Fibroblast of skin of left quadriceps (primary cell): Measurements from ENCODE around the gene GALM.
"Not testable (repeated sequence)": the region's sequence is repeated elsewhere in the genome, so short reads cannot be mapped to it uniquely, and the experiment has no call there.

Source experiments
- DNase-seq, 2 experiments: peaks; one replicate each; pipeline ENCODE4 v3.0.0-alpha.2; 2013; ENCODE audit warnings: low read depth in 2 of 2

Gene GALM

DNA sequence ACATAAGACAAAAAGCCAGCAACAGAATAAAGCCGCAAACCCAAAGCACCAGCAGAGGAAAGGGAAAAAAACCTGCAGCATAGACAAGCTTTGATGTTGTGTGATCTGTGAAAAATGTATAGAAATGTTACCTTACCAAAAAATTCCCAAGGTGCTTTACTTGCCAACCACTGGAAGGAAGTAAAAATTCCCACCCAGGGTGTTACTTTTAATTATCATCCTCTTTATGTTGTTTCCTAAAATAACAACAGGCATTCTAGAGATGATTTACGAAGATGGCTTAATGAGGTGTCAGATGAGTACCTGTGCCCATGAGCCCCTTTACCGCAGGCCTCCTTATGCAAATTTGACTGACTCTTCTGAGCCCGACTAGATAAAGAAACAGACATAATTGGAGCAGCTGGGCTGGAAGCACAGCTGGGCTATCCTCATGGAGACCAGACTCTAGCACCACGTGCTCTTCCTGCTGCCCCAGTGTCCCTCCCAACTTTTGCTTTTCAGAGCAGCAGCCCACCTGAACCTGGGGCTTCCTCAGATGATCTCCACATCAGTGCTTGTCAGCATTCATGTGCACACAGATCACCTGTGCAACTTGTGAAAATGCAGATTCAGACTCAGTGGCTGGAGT lies 43.8 kb downstream of the GALM start:
- DNase-seq: no peak

DNA sequence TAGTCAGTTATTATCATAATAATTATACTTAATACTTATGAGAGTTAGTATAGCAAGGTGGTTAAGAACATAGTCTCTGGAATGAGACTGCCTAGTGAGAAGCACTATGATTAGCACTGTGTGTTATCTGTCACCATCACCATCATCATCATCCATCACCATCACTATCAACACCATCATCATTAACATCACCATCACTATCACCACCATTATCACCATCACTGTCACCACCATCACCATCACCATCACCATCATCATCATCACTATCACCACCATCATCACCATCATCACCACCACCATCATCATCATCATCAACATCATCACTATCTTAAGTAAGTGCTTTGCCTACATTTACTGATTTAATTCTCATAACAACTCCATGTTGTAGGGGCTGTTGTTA lies 45.6 kb downstream of the GALM start:
- DNase-seq: no peak

DNA sequence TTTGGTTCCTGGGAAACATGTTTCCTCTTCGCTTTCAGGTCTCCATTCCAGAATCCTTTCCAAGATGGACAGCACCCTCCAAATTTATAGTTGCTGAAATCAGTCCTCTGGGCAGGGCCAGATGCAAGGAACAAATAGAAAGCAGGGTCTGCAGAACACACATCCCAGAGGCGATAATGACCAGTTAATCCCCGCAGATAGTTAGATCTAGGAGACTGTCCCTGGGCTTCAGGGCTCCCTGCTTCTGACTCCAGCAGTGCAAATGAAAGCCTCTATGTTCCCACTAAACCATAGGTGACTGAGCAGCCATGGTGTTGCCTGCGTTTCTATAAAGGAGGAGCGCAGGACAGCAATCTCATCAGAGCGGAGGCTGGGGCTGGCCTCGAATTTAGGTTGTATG lies 46.5 kb downstream of the GALM start:
- DNase-seq: no peak

GRCh38 chr2:38712871-38713270 lies 47.0 kb downstream of the GALM start:
- no peak for DNase-seq

GRCh38 chr2:38713338-38713737 lies 47.4 kb downstream of the GALM start:
- DNase-seq: no peak

- not testable (repeated sequence) for DNase-seq
Observed at GRCh38 chr2:38714941-38715340, 49.0 kb downstream of the GALM start.

GRCh38 chr2:38716185-38716584 lies 50.3 kb downstream of the GALM start:
- peak; percentile 65 to 72 for DNase-seq

DNA sequence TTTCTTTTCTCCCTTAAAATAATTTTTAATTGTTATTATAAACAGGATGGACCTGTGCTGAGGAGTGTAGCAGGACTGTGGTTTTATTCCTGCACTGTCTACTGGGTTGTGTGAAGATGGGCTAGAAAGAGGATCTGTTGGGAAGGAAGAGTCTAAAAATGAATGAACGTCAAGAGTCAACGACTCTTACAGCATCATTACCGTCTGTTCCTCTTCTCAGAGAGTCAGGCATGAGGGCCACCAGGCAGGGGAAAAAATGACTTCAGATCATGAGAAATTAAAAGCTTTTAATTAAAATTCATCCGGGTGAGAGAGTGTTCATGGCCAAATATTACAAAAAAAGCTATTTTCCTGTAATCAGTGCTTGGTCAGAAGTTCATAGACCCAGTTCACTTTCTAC lies 52.7 kb downstream of the GALM start:
- no peak for DNase-seq

GRCh38 chr2:38719706-38720105 lies 53.8 kb downstream of the GALM start:
- DNase-seq: no peak

DNA sequence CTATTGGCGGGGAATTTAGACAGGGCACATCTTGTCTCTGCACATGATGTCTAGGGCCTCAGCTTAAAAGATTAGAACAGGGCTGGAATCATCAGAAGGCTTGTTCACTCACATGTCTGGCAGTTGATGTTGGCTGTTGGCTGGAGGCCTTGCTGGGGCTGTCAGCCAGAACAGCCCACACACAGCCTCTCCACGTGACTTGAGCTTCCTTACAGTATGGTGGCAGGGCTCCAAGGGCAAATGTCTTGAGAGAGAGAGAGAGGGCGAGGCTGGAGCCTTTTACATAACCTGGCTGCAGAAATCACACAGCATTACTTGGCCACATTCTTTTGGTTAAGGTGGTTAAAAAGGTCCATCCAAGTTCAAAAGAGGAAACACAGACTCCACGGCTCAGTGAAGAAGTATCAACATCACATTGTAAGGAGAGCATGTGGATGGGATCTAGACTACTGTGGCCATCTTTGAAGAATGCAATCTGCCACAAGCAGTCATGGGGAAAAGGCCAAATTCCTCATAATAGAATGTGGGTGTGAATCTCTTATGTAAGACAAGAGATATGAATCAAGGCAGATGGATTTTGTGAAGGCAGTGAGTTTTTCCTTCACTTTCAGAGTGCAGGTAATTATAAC lies 54.8 kb downstream of the GALM start:
- peak; percentile 82 to 84 for DNase-seq

GRCh38 chr2:38722271-38723061 lies 56.6 kb downstream of the GALM start:
- DNase-seq: no peak

DNA sequence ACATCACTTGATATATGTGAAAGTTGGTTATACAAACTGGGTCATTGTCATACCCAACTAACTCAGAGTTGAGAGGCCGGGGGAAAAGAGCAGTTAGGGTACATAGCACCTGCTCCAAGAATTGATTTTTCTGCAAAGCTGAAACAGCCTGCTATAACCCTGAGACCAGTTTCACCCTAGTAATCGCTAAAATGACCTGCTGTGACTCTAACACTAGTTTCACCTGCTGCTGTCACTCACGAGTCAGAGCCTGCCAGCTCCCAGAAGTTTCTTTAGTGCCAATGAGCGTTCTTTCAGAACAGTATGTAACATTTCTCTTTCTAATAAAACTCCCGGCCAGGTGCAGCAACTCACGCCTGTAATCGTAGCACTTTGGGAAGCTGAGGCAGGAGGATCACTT lies 57.3 kb downstream of the GALM start:
- no peak for DNase-seq

GRCh38 chr2:38727661-38728060 lies 61.7 kb downstream of the GALM start:
- no peak for DNase-seq

DNA sequence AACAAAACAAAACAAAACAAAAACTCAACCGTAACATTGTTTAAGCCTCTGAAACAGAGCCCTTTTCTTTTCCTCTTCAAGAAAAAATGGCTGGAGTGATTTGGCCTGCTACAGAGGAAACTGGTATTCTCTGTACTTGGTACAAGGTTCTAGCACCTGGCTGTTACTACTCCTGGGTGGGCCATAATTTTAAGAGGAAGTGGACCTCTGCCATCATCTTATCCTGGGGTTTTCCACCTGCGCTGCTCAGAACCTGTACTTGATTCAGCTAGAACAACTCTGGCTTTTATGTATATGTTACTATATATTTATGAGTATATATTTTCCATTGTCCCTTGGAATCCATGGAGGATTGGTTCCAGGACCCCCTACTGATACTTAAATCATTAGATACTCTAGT lies 62.8 kb downstream of the GALM start:
- DNase-seq: no peak

DNA sequence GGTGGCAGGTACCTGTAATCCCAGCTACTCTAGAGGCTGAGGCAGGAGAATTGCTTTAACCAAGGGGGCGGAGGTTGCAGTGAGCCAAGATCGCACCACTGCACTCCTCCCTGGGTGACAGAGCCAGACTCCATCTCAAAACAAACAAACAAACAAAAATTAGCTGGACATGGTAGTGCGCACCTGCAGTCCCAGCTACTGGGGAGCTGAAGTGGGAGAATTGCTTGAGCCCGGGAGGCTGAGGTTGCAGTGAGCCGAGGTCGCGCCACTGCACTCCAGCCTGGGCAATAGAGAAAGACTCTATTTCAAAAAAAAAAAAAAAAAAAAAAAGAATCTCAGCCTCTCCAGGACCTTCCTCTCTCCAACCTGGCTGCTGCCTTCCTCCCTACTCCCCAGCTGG lies 65.2 kb downstream of the GALM start:
- no peak for DNase-seq

DNA sequence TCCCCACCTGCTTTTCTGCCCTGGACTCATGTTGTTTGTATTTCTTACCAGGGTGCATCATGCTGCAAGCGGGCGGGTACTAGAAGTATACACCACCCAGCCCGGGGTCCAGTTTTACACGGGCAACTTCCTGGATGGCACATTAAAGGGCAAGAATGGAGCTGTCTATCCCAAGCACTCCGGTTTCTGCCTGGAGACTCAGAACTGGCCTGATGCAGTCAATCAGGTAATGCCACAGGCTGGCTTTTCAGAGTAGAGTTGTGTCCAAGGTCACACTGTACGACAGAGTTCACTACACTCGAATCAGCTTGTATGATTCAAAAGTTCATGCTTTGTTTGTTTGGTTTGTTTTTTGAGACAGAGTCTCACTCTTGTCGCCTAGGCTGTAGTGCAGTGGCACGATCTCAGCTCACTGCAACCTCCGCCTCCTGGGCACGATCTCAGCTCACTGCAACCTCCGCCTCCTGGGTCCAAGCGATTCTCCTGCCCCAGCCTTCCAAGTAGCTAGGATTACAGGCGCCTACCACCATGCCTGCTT lies 65.8 kb downstream of the GALM start:
- no peak for DNase-seq

DNA sequence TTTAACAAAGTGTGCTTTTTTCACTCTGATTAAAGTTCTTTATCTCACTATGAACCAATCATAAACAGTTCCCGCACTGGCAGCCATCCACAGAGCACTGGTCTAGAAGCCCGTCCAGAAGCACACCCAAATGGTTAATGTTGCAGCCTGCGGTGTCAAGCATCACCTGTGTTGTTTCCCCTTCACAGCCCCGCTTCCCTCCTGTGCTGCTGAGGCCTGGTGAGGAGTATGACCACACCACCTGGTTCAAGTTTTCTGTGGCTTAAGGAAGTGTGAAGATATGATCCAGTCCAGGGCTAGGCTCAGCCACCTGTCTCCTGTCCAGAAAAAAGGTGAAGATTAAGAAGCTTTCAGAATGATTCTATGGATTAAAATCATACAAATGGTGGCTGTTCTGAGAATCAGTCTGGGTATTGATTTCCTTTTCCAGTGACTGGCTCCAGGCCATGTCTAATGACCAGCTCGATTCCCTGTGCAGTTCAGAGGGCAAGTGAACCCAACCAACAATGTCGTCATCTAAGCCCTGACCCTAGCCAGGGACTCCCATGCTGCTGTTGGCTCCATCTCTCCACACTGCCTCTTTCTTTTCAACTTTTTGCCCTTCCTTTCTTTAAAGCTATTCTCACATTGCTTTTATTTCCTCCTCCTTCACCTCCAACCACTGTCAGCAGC lies 67.5 kb downstream of the GALM start:
- no peak for DNase-seq

DNA sequence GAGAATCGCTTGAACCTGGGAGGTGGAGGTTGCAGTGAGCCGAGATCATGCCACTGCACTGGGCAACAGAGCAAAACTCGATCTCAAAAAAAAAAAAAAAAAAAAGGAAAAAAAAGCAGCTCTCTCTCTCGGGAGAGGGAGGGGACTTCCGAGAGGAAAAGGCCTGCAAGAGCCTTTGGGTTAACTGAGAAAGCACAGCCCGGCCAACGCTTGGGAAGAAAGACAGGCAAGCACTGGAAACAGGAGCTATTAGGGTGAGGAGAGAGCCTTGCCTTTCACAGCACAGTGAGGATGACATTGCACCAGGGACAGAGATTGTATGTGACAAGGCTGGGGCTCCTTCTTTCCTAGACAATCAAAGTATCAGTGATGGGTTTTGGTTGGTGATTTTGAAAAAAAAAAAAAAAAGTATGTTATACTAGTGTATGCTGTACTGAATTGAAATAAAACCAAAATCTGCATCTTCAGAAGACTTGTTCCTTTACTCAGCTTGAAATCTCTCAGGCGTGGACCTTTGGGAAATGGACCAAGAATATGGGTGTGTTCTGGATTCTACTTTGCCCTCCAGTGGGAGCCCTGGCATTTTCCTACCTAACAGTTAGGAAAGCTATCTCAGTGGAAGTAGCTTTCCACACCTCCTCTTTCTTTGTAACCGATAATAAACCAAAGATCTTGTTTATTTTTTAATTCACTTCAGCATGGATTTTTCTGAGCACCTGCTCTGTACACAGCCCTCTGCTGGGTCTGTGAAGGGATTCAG lies 68.6 kb downstream of the GALM start:
- no peak for DNase-seq

GRCh38 chr2:38735999-38736320 lies 70.0 kb downstream of the GALM start:
- no peak for DNase-seq

- DNase-seq: not testable (repeated sequence)
Observed at GRCh38 chr2:38737000-38737698, 71.2 kb downstream of the GALM start.

GRCh38 chr2:38737925-38738324 lies 72.0 kb downstream of the GALM start:
- DNase-seq: no peak
